Suprapubic skin (tissue), 4 donors: ENCODE measurements around the gene PTPRN2. TPM values are rescaled to one million over a fixed set of nuclear protein-coding genes. Genes with fewer than 3 reads are reported as not detected.

Experiments
- DNase-seq, 2 donors: peaks; one replicate each; pipeline ENCODE4 v3.0.0-alpha.2; 2019; ENCODE audit warnings: low spot score in 2 of 2
- H3K27ac ChIP-seq: fragments of 200-600 bp; sonication (generic); one replicate; pipeline ENCODE4 v1.5.1; 2019
- H3K27me3 ChIP-seq: fragments of 200-600 bp; sonication (generic); one replicate; pipeline ENCODE4 v1.5.1; 2019
- H3K36me3 ChIP-seq: fragments of 200-600 bp; sonication (generic); one replicate; pipeline ENCODE4 v1.5.1; 2019
- H3K4me1 ChIP-seq: fragments of 200-600 bp; sonication (generic); one replicate; pipeline ENCODE4 v1.5.1; 2019
- H3K4me3 ChIP-seq: fragments of 200-600 bp; sonication (generic); one replicate; pipeline ENCODE4 v1.5.1; 2019; ENCODE audit warnings: mild to moderate bottlenecking
- H3K9me3 ChIP-seq: fragments of 200-600 bp; sonication (generic); one replicate; pipeline ENCODE4 v1.5.1; 2019
- EP300 ChIP-seq: sonication (generic); formaldehyde crosslinking; IDR thresholded peaks from one replicate; pipeline ENCODE4 v1.6.1; 2017; ENCODE audit warnings: antibody characterized with exemption
- POLR2A ChIP-seq, 2 donors: fragments of 450-650 bp; IDR thresholded peaks; one replicate each; pipeline ENCODE4 v1.6.1; 2017; ENCODE audit warnings: antibody characterized with exemption in 2 of 2, mild to moderate bottlenecking in 2 of 2, moderate library complexity in 2 of 2
- POLR2AphosphoS5 ChIP-seq, 3 donors: sonication (generic); formaldehyde crosslinking; IDR thresholded peaks; one replicate each; pipeline ENCODE4 v1.6.1; 2017; ENCODE audit warnings: antibody characterized with exemption in 3 of 3
- WGBS: methylation state at CpG from one replicate; pipeline ENCODE4 v1.1.5; 2018; 5-methylcytosine and 5-hydroxymethylcytosine counted together
- total RNA-seq, 4 donors: library from RNA; depleted of rRNA; stranded (reverse); fragments of >200 nt; gene quantifications; one replicate each; pipeline ENCODE4 v1.1.0, GENCODE V29; 2016
- TF ChIP-seq, protein P1 (sequence below), 2 donors: fragments of 200-600 bp in 1 of 2; fragments of 450-650 bp in 1 of 2; sonication (generic) in 1 of 2; IDR thresholded peaks; one replicate each; pipeline ENCODE4 v1.5.1; 2016 to 2019; ENCODE audit warnings: antibody characterized with exemption in 2 of 2, mild to moderate bottlenecking in 1 of 2, moderate library complexity in 1 of 2

Gene PTPRN2
- total RNA-seq, 4 donors from 2014 or later: 0.23 to 1.8 (median 1.3) TPM

DNA sequence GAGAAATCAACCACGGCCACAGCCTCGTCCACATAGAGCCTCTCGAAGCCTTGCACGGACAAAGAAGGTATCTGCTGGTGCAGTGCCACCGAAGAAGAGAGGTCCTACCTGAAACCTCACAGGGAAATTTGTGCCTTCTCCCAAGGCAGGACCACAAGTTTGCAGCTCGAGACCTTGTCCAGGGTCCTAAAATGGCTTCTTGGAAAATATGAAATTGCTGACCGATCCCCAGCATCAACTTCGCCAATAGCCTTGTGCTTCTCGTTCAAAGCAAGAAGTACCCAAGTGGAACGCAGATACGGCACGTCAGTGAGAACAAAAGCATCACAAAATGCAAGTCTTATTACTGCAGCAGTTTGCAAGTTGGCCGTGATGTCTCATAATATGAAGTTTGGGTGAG lies 24.6 kb downstream of the PTPRN2 start:
- H3K36me3 ChIP-seq: no peaks in the 10 kb centered on the region
- no peak for DNase-seq
- no peak overlapping the region for H3K27ac ChIP-seq
- no peaks in the 10 kb centered on the region for H3K4me1 ChIP-seq
- no peaks in the 10 kb centered on the region for H3K9me3 ChIP-seq
- TF ChIP-seq POLR2A (IDR thresholded peaks at IDR 0.05) (no peak), EP300 (no peak), POLR2AphosphoS5 (IDR thresholded peaks at IDR 0.05) (no peak)
- TF ChIP-seq, protein P1, sequence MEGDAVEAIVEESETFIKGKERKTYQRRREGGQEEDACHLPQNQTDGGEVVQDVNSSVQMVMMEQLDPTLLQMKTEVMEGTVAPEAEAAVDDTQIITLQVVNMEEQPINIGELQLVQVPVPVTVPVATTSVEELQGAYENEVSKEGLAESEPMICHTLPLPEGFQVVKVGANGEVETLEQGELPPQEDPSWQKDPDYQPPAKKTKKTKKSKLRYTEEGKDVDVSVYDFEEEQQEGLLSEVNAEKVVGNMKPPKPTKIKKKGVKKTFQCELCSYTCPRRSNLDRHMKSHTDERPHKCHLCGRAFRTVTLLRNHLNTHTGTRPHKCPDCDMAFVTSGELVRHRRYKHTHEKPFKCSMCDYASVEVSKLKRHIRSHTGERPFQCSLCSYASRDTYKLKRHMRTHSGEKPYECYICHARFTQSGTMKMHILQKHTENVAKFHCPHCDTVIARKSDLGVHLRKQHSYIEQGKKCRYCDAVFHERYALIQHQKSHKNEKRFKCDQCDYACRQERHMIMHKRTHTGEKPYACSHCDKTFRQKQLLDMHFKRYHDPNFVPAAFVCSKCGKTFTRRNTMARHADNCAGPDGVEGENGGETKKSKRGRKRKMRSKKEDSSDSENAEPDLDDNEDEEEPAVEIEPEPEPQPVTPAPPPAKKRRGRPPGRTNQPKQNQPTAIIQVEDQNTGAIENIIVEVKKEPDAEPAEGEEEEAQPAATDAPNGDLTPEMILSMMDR (IDR thresholded peaks at IDR 0.05): no peak
- 91% methylated on average over 9 of the region's 13 CpGs for WGBS
- no peak overlapping the region for H3K4me3 ChIP-seq
- H3K27me3 ChIP-seq: peaks cover 26% of the 10 kb centered on the region

DNA sequence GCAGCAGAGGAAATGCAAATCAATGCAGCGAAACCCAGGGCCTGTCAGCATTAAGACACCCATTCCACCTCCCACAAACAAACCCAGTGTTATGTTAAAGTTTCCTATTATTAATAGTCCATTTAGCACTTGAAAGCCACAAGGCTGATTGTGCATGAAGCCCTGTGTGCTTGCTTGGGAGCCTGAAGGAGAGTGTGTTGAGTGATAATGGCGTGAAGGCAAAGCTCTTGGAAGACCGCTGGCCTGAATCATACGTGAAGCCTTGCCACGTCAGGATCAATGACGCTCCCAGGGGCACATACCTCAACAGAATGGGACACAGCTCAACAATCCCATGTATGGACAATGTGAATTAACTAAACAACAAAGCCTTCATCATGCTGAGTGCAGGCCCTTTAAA lies 25.1 kb downstream of the PTPRN2 start:
- WGBS: 89% methylated on average over 6 of the region's 6 CpGs
- TF ChIP-seq POLR2AphosphoS5 (IDR thresholded peaks at IDR 0.05): no peak
- no peak for TF ChIP-seq EP300
- TF ChIP-seq POLR2A (IDR thresholded peaks at IDR 0.05): no peak
- TF ChIP-seq, protein P1 (IDR thresholded peaks at IDR 0.05): no peak
- Histone ChIP-seq H3K9me3 (no peaks in the 10 kb centered on the region), H3K27me3 (peaks cover 22% of the 10 kb centered on the region), H3K4me3 (no peak overlapping the region), H3K27ac (no peak overlapping the region), H3K4me1 (no peaks in the 10 kb centered on the region), H3K36me3 (no peaks in the 10 kb centered on the region)
- no peak for DNase-seq

DNA sequence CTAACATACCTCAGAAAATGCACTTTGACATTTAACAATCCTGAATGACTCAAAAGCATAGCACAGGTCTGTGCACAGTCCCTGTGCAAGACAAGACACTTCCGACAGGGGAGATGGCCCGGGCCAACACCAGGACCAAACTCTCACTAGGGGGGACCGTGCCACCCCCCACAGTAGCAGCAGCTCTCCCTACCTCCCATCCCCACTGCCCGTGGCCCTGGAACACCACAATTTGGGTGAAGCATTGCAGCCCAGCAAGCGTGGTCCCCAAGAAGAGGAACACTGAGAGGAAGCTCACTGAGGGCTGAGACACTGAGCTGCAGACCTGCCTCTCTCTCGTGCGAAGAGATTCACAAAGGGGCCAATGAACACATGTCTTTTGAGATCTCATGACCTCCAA lies 26.0 kb downstream of the PTPRN2 start:
- TF ChIP-seq, protein P1 (IDR thresholded peaks at IDR 0.05): no peak
- TF ChIP-seq EP300: no peak
- DNase-seq: no peak
- Histone ChIP-seq H3K27ac (no peak overlapping the region), H3K27me3 (peaks cover 22% of the 10 kb centered on the region), H3K4me3 (no peak overlapping the region), H3K36me3 (no peaks in the 10 kb centered on the region), H3K4me1 (no peaks in the 10 kb centered on the region), H3K9me3 (no peaks in the 10 kb centered on the region)
- 91% methylated on average over 7 of the region's 7 CpGs for WGBS

DNA sequence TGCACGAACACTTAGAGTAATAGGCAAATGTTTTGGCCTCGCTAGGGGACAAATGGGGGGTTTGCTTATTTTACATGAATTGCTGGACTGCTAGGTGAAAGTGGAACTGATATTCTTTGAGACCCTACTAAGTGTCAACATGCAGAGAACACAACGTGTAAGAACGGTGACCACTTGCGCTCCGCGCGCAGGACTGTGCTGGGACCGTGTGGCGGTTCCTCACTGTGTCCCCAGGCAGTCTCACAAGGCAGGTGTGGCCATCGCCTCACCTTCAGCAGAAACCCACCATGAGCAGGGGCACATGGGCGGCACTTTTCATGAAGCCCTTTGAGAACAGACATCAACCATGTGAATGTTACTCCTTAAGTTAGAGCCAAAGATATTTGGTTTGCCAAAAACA lies 27.2 kb downstream of the PTPRN2 start:
- no peaks in the 10 kb centered on the region for H3K9me3 ChIP-seq
- DNase-seq: no peak
- H3K27ac ChIP-seq: no peak overlapping the region
- peaks cover 18% of the 10 kb centered on the region for H3K27me3 ChIP-seq
- H3K4me3 ChIP-seq: no peak overlapping the region
- WGBS: 89% methylated on average over 12 of the region's 12 CpGs
- H3K36me3 ChIP-seq: no peaks in the 10 kb centered on the region
- TF ChIP-seq POLR2AphosphoS5 (IDR thresholded peaks at IDR 0.05) (no peak), EP300 (no peak), POLR2A (IDR thresholded peaks at IDR 0.05) (no peak)
- TF ChIP-seq, protein P1 (IDR thresholded peaks at IDR 0.05): no peak
- no peaks in the 10 kb centered on the region for H3K4me1 ChIP-seq

DNA sequence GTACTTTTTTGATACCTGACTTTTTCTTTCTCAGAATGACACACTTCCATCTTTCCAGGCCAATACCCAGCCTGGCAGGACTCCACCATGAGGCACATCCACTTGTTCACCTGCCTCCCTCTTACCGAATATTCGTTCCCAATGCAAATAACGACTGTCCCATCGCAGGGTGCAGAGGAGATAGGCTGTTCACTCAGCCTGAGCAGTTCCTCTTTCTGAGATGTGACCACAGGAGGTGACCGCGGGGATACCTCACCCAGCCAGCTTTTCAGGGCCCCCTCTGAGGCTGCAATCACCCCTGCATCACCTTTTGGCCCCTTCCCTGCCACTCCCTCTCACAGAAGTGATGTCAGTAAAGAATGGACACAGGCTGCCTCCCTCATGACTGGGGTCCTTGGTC lies 28.3 kb downstream of the PTPRN2 start:
- no peak for TF ChIP-seq POLR2AphosphoS5 (IDR thresholded peaks at IDR 0.05)
- H3K4me1 ChIP-seq: no peaks in the 10 kb centered on the region
- H3K27me3 ChIP-seq: peaks cover 12% of the 10 kb centered on the region
- no peak overlapping the region for H3K27ac ChIP-seq
- no peak overlapping the region for H3K4me3 ChIP-seq
- H3K9me3 ChIP-seq: no peaks in the 10 kb centered on the region
- no peak for DNase-seq
- no peaks in the 10 kb centered on the region for H3K36me3 ChIP-seq
- whole genome bisulfite sequencing: 70% methylated on average over 6 of the region's 6 CpGs

DNA sequence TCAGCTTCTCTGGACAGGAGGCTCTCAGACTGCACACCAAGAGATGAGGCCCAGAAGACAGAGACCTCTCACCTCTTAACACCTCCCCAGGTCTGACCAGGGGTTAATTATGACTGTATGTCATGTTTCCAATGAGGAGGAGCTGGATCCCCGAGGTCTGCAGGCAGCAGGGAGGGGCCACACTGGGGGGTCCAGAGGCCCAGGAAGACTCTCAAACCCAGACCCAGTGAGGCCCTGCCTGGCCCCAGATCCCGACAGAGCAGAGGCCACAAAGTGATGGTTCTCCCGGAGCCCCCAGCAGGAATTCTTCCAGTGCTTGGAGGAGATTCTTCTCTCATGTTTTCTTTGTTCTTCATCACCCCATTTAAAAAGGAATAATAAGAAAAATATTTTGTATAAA lies 28.8 kb downstream of the PTPRN2 start:
- no peaks in the 10 kb centered on the region for H3K9me3 ChIP-seq

More for the DNA sequence above, 28.8 kb downstream of the PTPRN2 start:
- TF ChIP-seq POLR2AphosphoS5 (IDR thresholded peaks at IDR 0.05) (no peak), EP300 (no peak), POLR2A (IDR thresholded peaks at IDR 0.05) (no peak)
- TF ChIP-seq, protein P1 (IDR thresholded peaks at IDR 0.05): no peak
- Histone ChIP-seq H3K36me3 (no peaks in the 10 kb centered on the region), H3K27me3 (peaks cover 10% of the 10 kb centered on the region), H3K4me1 (no peaks in the 10 kb centered on the region), H3K4me3 (no peak overlapping the region), H3K27ac (no peak overlapping the region)
- WGBS: 50% methylated on average over 3 of the region's 3 CpGs
- DNase-seq: no peak
